GM19463 (cell line): Measurements from ENCODE around the gene TXNRD1.
"Not testable (repeated sequence)": the region's sequence is repeated elsewhere in the genome, so short reads cannot be mapped to it uniquely, and the experiment has no call there.

Source experiments
- ATAC-seq: cut with Tn5 transposase; IDR thresholded peaks from one replicate; pipeline ENCODE4 v1.9.1; 2021; ENCODE audit warnings: mild to moderate bottlenecking, moderate library complexity; ENCODE audit not compliant: unreplicated experiment

Gene TXNRD1

DNA sequence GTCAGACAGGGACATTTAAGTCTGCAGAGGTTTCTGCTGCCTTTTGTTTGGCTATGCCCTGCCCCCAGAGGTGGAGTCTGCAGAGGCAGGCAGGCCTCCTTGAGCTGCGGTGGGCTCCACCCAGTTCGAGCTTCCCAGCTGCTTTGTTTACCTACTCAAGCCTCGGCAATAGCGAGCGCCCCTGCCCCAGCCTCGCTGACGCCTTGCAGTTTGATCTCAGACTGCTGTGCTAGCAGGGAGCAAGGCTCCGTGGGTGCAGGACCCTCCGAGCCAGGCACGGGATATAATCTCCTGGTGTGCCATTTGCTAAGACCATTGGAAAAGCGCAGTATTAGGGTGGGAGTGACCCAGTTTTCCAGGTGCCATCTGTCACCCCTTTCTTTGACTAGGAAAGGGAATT is 178.5 kb downstream of the TXNRD1 start:
- not testable (repeated sequence) for ATAC-seq
